HG03469 (cell line): ENCODE data around the gene CDCP2.
A peak's percentile ranks its signal among the peaks of the same experiment; 100 is the strongest.

Source experiments
- ATAC-seq: cut with Tn5 transposase; IDR thresholded peaks from one replicate; pipeline ENCODE4 v1.9.1; 2021; ENCODE audit warnings: mild to moderate bottlenecking, moderate library complexity, moderate number of reproducible peaks; ENCODE audit not compliant: unreplicated experiment

Gene CDCP2

DNA sequence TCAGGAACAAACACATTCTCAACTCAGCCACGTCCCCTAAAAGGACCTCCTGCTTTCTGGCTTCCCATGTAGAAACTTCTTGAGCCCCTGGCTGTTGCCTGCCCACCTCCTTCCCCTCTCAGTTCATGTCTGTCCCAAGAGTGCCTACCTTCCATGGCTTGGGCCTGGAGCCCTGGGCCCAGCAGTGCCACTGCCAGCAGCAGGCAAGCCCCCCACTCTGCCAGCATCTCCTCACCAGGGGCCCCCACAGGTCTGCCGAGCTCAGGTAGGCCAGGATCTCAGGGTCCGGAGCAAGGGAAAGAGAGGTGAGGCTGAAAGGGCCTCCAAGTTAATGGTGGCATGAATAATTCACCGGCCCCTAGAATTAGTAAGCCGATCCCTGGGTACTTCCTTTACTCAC lies at the start of gene CDCP2:
CDCP2 (minus strand) TSS at position 305 of the 400 bp plus-strand sequence; CDS start at position 227, 78 bp downstream.
- no peak for ATAC-seq

- no peak for ATAC-seq
These were observed 47.8 kb upstream of the CDCP2 start for GRCh38 chr1:54200519-54200997.

DNA sequence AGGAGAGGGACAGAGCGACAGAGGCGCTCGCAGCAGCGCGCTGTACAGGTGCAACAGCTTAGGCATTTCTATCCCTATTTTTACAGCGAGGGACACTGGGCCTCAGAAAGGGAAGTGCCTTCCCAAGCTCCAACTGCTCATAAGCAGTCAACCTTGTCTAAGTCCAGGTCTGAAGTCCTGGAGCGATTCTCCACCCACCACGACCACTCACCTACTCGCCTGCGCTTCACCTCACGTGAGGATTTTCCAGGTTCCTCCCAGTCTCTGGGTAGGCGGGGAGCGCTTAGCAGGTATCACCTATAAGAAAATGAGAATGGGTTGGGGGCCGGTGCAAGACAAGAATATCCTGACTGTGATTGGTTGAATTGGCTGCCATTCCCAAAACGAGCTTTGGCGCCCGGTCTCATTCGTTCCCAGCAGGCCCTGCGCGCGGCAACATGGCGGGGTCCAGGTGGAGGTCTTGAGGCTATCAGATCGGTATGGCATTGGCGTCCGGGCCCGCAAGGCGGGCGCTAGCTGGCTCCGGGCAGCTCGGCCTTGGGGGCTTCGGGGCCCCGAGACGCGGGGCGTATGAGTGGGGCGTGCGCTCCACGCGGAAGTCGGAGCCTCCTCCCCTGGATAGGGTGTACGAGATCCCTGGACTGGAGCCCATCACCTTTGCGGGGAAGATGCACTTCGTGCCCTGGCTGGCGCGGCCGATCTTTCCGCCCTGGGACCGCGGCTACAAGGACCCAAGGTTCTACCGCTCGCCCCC lies 47.1 kb upstream of the CDCP2 start, which contains the start of the genes CYB5RL and MRPL37:
CYB5RL (minus strand) TSS at position 266 of the 754 bp plus-strand sequence. CDS start 4,414 bp downstream, outside the sequence.
MRPL37 (plus strand) TSS at position 403 of the 754 bp plus-strand sequence; CDS start at position 480, 77 bp downstream.
- peak; percentile 72 for ATAC-seq

GRCh38 chr1:54199151-54199764 lies 46.5 kb upstream of the CDCP2 start:
- peak; percentile 13 for ATAC-seq

DNA sequence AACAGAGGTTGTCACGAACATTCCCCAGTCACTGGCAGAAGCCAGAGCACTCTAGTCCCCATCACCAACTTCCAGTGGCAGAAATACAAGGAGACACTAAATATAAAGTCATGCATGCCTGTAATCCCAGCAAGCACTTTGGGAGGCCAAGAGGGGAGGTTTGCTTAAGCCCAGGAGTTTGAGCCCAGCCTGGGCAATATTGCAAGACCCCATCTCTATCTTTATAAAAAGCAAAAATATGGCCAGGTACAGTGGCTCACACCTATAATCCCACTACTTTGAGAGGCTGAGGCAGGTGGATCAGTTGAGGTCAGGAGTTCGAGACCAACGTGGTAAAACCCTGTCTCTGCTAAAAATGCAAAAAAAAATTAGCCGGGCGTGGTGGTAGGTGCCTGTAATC lies 40.7 kb upstream of the CDCP2 start:
- ATAC-seq = no peak

DNA sequence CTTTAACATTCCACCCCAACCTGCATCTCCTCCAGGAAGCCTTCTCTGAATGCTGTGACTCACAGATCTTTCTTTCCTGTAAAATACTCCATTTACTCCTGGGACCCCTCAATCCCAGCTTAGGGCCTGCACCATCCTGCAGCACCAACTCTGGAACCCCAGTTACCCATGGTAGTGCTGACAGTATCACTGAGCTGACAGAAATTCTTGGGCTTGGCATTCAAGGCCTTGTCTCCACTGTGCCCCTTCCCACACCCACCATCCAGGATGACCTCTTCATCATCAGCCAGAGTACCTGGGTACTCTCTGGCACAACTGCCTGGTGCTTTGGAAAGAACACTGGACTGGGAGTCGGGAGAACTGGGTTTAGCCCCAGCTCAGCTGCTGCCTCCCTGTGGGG lies 38.7 kb upstream of the CDCP2 start:
- no peak for ATAC-seq

DNA sequence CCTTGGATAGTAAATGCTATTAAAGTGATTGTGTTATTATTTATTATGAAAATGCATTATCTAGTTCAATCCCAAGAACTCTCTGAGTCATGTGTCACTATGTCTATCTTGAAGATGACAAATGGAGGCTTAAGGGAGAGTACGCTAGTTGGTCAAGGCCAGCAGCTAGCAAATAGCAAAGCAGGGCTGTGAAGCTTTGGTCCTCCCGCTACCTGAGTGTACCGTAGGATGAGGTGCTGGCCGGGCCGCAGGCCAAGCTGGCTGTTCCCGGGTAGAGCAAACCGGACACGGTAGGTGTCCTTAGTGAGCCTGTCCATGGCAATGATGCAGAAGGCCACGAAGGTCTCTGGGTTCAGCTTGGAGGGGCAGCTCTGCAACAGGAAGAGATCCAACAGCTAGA lies 37.7 kb upstream of the CDCP2 start:
- no peak for ATAC-seq

GRCh38 chr1:54188291-54188690 lies 35.5 kb upstream of the CDCP2 start:
- no peak for ATAC-seq

GRCh38 chr1:54186056-54186455 lies 33.3 kb upstream of the CDCP2 start:
- ATAC-seq = no peak

DNA sequence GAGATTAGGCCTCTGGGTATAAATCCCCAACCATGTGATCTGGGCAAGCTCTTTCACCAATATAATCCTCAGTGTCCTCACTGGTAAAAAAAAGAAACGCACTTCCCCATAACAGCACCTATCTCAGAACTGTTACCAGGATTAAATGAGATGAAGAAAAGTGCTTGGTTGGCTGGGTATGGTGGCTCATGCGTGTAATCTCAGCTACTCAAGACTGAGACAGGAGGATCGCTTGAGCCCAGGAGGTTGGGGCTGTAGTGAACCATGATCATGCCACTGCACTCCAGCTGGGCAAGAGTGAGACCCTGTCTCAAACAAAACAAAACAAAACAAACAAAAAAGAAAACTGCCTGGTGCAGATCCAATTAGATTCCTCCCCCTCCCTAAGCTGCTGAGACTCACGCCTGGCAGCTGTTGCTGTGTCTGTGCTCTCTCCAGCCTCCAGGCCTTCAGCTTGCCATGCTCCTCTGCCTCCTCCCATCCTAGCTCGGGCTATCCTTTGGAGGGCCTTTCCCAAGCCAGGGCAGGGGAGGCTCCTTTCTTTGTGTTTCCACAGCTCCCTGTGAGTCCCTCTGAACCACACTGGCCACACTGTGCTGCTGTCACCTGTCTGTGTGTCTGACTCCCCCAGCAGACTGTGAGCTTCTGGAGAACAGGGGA lies 28.0 kb upstream of the CDCP2 start:
- no peak for ATAC-seq

DNA sequence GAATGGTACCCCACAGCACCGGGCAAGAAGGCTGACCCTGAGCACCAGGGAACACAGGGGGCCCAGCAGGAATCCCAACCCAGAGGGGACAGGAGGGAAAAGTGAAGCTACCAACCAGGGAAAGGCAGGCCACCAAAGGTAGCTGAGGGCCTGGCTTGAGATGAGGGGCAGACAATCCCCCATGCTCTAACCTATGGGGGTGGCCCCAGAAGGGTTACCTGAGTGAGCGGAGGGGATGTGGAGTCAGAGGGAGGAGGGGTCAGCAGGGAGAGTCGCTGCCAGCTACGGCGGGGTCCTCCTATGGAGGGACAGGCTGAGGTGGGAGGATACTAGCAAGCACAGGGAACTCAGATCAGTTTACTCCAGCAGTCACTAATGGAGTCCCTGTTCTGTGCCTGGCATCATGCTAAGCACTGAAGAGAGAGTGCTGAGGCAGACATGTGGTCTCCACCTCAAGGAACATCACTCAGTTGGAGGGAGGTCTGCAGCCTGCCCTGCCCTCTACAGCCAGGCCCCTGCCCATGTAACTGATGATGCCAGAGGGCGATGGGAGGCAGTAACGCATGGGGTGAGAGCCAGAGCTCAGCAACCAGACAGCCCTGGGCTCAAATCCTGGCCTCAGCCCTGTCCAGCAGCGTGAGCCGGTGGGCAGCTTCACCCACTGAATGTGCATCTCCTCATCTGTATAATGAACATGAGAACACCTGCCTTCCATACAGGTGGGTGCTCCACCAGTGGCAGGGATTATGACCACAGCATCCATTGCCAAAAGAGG lies 25.7 kb upstream of the CDCP2 start:
- no peak for ATAC-seq

GRCh38 chr1:54177726-54178125 lies 24.9 kb upstream of the CDCP2 start:
- ATAC-seq = no peak

GRCh38 chr1:54176621-54177327 lies 24.0 kb upstream of the CDCP2 start:
- no peak for ATAC-seq

DNA sequence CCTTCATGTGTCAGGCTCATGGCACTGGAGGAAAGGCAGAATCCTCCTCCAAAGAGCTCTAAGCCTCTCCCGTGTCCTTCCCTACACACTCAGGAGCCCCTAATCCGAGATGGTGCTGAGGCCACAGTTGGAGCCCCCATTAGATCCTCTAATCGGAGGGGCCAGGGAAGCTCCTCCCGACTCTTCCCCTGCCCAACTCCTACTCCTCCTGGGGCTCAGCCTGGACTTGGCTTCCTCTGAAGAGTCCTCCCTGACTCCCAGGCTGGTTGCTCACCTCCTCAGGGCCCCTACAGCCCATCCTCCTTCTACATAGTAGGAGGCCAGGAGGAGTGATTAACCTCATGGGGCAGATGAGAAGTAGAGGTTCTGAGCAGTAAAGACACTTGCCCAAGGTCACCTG lies 21.3 kb upstream of the CDCP2 start:
- ATAC-seq = no peak

DNA sequence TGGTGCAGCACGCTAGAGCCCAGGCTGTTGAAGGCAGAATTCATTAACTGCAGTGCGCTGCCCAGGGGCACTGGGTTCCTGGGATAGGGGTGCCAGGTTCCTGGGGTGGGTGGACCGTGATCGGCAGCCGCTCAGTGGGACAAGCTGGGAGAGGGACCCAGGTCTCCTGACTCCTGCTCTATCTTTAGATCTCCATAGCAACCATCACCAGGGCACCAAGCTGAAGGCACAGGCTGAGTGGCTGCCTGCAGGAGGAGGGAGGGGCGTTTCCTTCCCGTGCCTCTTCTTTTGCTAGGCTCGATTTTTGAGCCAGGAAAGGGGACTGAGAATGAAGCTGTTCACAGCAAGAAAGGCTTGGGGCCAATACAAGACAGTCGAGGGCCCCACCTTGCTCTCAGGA lies 20.9 kb upstream of the CDCP2 start:
- no peak for ATAC-seq

DNA sequence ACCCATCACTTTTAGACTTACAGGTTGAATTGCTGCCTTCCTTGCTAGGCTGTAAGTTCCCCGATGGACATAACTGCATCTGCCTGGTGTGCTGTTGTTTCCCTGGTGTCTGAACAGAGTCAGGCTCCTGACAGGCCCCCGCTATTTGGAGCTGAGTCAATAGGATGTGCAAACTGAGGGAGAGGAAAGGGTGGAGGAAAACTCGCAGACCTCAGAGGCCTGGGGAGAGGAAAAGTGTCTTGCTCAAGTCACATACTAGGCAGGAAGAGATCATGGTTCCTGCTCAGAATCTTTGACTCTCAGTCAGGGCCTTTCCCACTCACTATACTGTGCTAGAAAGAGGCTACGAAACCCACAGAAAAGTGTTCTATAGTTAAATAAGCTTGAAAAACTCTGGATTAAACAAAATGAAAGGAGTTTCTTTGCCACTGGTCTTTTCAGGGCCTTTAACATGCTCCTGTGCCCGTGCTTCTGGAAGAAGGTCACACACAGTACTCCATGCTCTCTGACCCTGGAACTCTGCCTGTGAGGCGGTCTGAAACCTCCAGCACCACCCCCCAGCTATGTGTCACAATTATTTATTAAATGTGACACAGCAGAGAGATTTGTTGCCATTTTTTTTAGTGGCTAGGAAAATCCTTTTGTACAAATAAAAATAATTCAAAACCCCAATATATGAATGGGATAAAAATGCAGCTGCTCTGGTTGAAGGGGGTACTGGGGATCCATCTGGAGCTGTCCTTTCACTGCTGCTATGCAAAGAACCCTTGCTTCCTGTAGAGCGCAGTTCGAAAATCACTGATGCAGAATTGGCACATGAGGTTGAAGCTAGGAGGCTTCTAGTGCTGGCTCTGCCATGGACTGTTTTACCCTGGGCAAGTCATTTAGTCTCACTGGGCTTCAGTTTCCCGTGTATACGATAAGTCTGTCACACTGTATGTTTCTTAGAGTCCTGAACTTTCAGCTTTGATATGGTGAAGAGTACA lies 20.1 kb upstream of the CDCP2 start:
- ATAC-seq = no peak

DNA sequence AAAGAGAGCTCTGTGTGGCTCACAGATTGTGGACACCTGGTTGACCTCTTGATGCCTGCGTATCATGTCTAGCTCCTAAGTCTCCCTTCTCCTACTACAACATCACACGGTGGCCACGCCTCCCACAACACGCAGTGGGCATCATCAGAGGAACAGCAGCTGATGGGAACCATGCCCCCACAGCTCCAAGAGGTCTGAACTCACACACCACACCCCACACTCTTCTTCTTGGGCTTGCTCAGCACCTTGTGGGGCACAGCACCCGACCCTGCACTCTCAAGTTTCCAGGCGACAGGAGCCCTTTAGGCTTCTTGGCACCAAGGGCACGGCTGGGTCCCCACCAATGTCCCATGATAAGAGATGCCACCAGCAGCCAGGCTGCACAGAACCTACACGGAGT lies 18.8 kb upstream of the CDCP2 start:
- ATAC-seq = no peak

DNA sequence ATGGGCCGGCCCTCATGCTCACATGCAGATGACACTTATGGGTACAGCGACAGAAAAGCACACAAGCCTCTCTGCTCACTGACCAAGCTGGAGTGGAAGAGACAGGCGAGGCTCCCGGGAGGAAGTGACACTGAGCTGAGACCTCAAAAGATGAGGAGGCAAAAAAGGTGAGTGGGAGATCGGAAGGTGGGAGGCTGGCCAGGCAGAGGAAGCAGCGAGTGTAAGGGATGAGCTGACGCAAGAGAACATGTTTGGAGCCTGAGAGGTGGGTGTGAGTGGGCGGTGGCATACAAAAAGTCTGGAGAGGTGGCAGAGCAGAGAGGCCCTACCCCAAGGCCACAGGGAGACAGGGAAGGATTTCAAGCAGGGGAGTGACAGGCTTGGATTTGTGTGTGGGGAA lies 18.2 kb upstream of the CDCP2 start:
- no peak for ATAC-seq

GRCh38 chr1:54169068-54169467 lies 16.3 kb upstream of the CDCP2 start:
- ATAC-seq = no peak
